ENCODE measurements around the gene SLC39A3.

Gene SLC39A3

DNA sequence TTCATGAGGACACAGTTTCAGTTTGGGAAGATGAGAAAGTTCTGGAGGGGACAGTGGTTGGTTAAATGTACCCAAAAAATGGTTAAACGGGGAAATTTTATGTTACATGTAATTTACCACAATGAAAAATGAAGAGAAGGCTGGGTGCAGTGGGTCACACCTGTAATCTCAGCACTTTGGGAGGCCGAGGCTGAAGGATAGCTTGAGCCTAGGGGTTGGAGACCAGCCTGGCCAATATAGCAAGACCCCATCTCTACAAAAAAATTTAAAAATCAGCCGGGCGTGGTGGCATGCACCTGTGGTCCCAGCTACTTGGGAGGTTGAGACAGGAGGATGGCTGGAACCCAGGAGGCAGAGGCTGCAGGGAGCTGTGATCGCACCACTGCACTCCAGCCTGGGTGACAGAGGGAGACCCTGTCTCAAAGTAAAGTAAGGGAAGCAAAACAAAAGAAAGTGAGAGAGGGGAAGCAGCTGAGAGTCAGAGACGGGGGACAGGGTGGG lies 54.6 kb downstream of the SLC39A3 start:
- DNase-seq (ENCODE audit: low read depth) = no peak
- TF ChIP-seq, protein P1, sequence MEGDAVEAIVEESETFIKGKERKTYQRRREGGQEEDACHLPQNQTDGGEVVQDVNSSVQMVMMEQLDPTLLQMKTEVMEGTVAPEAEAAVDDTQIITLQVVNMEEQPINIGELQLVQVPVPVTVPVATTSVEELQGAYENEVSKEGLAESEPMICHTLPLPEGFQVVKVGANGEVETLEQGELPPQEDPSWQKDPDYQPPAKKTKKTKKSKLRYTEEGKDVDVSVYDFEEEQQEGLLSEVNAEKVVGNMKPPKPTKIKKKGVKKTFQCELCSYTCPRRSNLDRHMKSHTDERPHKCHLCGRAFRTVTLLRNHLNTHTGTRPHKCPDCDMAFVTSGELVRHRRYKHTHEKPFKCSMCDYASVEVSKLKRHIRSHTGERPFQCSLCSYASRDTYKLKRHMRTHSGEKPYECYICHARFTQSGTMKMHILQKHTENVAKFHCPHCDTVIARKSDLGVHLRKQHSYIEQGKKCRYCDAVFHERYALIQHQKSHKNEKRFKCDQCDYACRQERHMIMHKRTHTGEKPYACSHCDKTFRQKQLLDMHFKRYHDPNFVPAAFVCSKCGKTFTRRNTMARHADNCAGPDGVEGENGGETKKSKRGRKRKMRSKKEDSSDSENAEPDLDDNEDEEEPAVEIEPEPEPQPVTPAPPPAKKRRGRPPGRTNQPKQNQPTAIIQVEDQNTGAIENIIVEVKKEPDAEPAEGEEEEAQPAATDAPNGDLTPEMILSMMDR (conservative IDR thresholded peaks at IDR 0.05; ENCODE audit: control insufficient read depth, insufficient read depth, low read depth, low read length) = no peak
- H3K4me3 ChIP-seq (ENCODE audit: control insufficient read depth, low read depth, low read length) = no peak overlapping the region

DNA sequence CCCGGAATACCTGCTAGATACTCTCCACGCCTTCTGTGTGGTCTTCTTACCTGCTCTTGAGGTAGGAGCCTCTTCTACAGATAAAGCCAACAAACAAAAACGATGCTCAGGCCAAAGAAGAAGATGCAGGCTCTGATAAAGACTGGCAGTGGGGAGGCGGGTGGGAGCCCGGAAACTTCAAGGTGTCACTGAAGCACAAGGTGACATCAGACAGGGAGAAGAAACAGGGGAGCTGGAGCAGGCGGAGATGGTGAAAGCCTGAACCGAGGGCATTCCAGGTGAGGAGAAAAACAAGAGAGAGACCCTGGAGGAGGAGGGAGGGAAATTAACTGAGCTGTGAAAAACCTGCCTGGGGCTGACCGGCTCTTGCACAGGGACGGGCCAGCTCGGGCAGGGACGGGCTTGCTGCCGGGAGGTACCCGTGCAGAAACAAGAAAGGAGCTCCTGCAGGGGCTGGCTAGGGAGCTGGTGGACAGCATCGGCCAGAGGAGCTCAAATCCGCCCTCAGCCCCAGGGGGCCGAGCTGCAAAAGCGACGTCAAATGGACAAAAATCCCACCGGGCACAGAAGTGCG lies 56.3 kb downstream of the SLC39A3 start:
- TF ChIP-seq, protein P1 (conservative IDR thresholded peaks at IDR 0.05; ENCODE audit: control insufficient read depth, insufficient read depth, low read depth, low read length) = no peak
- H3K4me3 ChIP-seq (ENCODE audit: control insufficient read depth, low read depth, low read length) = no peak overlapping the region
- no peak for DNase-seq (ENCODE audit: low read depth)
